ENCODE results near the gene LHPP. TPM values are rescaled to one million over a fixed set of nuclear protein-coding genes. Genes with fewer than 3 reads are reported as not detected.

LHPP gene
- polyA plus RNA-seq, 6 donors from 2014 or later = 30.5 to 89.2 (median 55.6) TPM

DNA sequence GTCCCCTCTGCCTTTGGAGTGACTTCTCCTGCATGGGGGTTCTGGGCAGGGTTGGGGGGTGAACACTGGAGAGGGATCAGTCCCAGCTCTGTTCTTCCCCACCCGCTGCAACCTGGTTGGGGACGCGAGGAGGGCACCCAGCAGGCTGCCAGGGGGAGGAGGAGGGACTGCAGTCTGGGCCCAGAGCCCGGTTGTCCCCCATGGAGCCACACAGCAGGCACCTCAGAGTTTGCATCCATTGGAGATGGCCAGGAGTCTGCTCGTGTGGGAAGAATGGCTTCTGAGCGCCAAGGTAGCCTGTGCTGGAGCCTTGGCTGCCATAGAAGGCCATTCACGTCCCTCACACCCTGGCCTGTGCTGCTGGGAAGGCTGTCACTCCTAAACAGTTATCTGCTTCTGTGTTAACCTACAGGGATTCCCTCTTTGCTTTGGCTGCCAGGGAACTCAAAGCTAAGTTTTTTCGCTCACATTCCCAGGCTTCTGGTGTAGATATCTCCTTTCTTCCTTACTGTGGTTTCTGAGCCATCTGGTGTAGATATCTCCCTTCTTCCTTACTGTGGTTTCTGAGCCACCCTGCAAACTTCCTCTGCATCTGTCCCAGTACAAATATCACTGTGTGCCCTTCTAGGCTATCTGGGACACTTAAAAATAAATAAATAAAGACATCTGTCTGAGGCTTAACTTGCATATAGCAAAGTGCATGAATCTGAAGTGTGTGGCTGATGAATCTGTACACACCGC is 133.7 kb downstream of the LHPP start:
- no peaks in the 10 kb centered on the region for H3K27me3 Mint-ChIP-seq
- H3K27ac Mint-ChIP-seq = peak overlapping the region in 5 of 6 donors; percentile 36 to 99 (median 69)
- ATAC-seq (ENCODE audit: low read depth in 2 of 2) (no peak), DNase-seq (no peak)
- peaks cover 0 to 11% (median 5%) of the 10 kb centered on the region in 7 donors for H3K9me3 Mint-ChIP-seq
- peaks cover 4 to 17% of the 10 kb centered on the region in 2 donors for H3K36me3 Mint-ChIP-seq
- peak overlapping the region in 4 of 8 donors; percentile 8 to 61 (median 28) for H3K4me3 Mint-ChIP-seq
- H3K4me1 Mint-ChIP-seq = peaks cover 70 to 90% (median 87%) of the 10 kb centered on the region in 3 donors

GRCh38 chr10:124596116-124596785 is 134.6 kb downstream of the LHPP start:
- no peak for DNase-seq
- H3K4me1 Mint-ChIP-seq = peaks cover 73 to 94% (median 90%) of the 10 kb centered on the region in 3 donors
- peaks cover 0 to 11% (median 5%) of the 10 kb centered on the region in 7 donors for H3K9me3 Mint-ChIP-seq
- no peak for ATAC-seq (ENCODE audit: low read depth in 2 of 2)
- peaks cover 4 to 17% of the 10 kb centered on the region in 2 donors for H3K36me3 Mint-ChIP-seq
- peak overlapping the region in 6 of 8 donors; percentile 27 to 90 (median 42) for H3K4me3 Mint-ChIP-seq
- H3K27me3 Mint-ChIP-seq = no peaks in the 10 kb centered on the region
- H3K27ac Mint-ChIP-seq = peak overlapping the region in 5 of 6 donors; percentile 70 to 99 (median 91)

GRCh38 chr10:124596962-124597845 is 135.6 kb downstream of the LHPP start:
- peak overlapping the region; percentile 52 to 100 (median 92) for H3K27ac Mint-ChIP-seq
- H3K4me3 Mint-ChIP-seq = peak overlapping the region; percentile 12 to 90 (median 68)
- ATAC-seq (ENCODE audit: low read depth in 2 of 2) (no peak), DNase-seq (no peak)
- H3K4me1 Mint-ChIP-seq = peaks cover 71 to 95% (median 92%) of the 10 kb centered on the region in 3 donors
- H3K9me3 Mint-ChIP-seq = peaks cover 0 to 11% (median 2%) of the 10 kb centered on the region in 7 donors
- no peaks in the 10 kb centered on the region for H3K27me3 Mint-ChIP-seq
- peaks cover 0 to 17% of the 10 kb centered on the region in 2 donors for H3K36me3 Mint-ChIP-seq

DNA sequence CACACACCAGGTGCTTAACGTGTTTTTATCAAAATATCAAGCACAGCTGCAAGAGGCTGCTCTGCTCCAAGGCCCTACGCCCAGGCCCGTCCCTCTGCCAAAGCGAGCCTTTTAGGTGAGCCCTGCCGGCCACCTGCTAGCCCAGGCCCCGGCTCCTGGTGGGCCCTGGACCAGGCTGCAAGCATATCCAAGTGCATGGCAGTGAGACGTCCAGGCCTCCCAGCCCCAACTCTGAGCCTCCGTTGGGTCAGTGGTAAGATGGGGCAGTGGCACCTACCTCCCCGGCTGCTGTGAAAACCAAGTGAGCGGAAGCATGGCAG is 136.2 kb downstream of the LHPP start:
- Mint-ChIP-seq H3K4me1 (peaks cover 68 to 97% (median 91%) of the 10 kb centered on the region in 3 donors), H3K27ac (peak overlapping the region in 5 of 6 donors; percentile 91 to 100 (median 96))

DNA sequence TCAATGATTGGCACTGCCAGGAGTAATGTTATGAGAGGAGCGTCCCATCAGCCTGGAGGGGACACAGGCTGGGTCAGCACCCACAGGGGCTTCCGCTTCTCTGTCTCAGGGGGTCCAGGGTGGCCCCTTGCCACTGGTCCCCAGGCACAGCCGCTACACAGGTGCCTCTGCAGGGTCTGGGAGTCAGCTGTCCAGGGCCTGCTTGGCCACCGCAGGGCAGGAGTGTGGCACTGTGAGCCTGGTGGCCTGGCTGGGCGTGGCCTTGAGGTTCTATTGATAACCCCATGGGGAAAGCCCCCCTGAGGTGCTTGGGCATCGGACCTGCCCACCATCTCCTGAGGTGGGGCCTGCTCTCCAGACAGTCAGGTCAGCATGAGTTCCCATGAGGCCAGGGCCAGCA is 136.6 kb downstream of the LHPP start:
- H3K9me3 Mint-ChIP-seq = peaks cover 0 to 11% (median 2%) of the 10 kb centered on the region in 7 donors
- ATAC-seq (ENCODE audit: low read depth in 2 of 2) (no peak), DNase-seq (no peak)
- H3K27me3 Mint-ChIP-seq = no peaks in the 10 kb centered on the region
- peaks cover 68 to 95% (median 91%) of the 10 kb centered on the region in 3 donors for H3K4me1 Mint-ChIP-seq
- peak overlapping the region in 6 of 8 donors; percentile 12 to 90 (median 72) for H3K4me3 Mint-ChIP-seq
- H3K27ac Mint-ChIP-seq = peak overlapping the region; percentile 91 to 100 (median 96)
- H3K36me3 Mint-ChIP-seq = peaks cover 0 to 17% of the 10 kb centered on the region in 2 donors

More for the DNA sequence above, 136.2 kb downstream of the LHPP start:
- Mint-ChIP-seq H3K36me3 (peaks cover 0 to 17% of the 10 kb centered on the region in 2 donors), H3K9me3 (peaks cover 0 to 11% (median 2%) of the 10 kb centered on the region in 7 donors), H3K4me3 (peak overlapping the region in 7 of 8 donors; percentile 12 to 90 (median 70)), H3K27me3 (no peaks in the 10 kb centered on the region)
- DNase-seq = no peak
- no peak for ATAC-seq (ENCODE audit: low read depth in 2 of 2)

GRCh38 chr10:124598773-124599587 is 137.4 kb downstream of the LHPP start:
- peaks cover 0 to 11% (median 2%) of the 10 kb centered on the region in 7 donors for H3K9me3 Mint-ChIP-seq
- ATAC-seq (ENCODE audit: low read depth in 2 of 2) (no peak), DNase-seq (no peak)
- peak overlapping the region; percentile 97 to 100 (median 100) for H3K27ac Mint-ChIP-seq
- peaks cover 0 to 17% of the 10 kb centered on the region in 2 donors for H3K36me3 Mint-ChIP-seq
- peaks cover 68 to 94% (median 94%) of the 10 kb centered on the region in 3 donors for H3K4me1 Mint-ChIP-seq
- H3K4me3 Mint-ChIP-seq = peak overlapping the region; percentile 53 to 90 (median 71)
- H3K27me3 Mint-ChIP-seq = no peaks in the 10 kb centered on the region

DNA sequence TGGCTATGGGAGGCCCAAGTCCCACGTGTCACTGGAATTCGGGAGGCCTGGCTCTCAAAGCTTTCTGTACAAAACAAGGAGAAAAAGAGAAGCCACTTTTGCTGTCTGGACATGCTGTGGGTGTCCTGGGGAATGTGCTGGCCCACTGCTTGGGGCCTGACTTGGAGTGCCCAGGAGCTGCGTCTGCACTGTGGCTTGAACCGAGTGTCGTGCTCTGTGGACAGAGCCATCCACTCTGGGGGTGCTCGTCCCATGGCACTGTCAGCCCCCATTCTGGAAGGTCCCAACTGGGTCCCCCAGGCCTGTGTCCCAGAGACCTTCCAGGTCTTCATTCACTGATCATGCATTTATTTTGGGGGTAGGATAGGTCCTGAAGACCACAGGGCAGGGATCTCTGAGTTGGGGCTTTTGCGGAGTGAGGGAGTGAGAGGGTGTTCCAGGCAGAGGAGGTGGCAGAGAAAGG is 138.0 kb downstream of the LHPP start:
- peaks cover 0 to 11% (median 2%) of the 10 kb centered on the region in 7 donors for H3K9me3 Mint-ChIP-seq
- peaks cover 0 to 17% of the 10 kb centered on the region in 2 donors for H3K36me3 Mint-ChIP-seq
- no peaks in the 10 kb centered on the region for H3K27me3 Mint-ChIP-seq
- peaks cover 73 to 95% (median 94%) of the 10 kb centered on the region in 3 donors for H3K4me1 Mint-ChIP-seq
- DNase-seq (no peak), ATAC-seq (ENCODE audit: low read depth in 2 of 2) (no peak)
- H3K4me3 Mint-ChIP-seq = peak overlapping the region in 7 of 8 donors; percentile 67 to 90 (median 77)
- H3K27ac Mint-ChIP-seq = peak overlapping the region; percentile 99 to 100 (median 100)

DNA sequence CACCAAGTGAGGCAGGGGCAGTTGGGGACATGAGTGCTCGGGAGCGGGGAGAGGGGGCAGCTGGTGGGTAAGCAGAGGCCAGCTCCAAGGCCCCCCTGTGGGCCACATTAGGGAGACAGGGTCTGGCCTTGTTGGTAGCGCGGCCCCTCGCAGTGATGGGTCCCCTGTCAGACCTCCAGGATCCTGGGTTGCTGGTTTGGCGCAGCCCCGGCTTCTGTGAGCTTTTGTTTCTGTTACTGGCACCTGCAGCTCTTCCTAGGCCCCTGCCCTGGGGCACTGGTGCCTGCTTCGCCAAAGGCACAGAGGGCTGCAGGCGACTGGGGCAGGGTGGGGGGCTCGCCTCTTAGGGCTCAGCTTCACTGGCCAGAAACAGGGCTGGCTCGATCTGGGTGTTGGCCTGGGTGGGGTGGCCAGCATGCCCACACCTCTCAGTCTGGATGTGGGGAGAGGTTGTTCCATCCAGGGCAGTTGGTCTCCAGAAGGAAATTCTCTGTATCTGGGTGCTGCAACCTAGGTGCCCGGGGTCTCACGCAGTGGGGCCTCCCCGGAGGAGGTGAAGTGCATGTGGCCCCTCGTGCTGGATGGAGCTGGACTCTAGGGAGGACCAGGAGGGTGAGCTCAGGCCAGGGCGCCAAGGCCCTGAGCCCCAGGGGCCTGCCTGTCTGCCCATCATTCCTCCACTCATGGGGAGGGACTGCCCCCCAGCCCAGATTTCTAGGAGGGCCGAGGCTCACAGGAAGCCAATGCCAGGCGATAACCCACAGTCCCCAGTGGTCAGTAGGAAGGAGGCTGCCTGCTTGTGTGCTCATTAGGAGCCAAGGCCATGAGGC is 138.6 kb downstream of the LHPP start:
- H3K27me3 Mint-ChIP-seq = no peaks in the 10 kb centered on the region
- peak overlapping the region; percentile 73 to 90 (median 84) for H3K4me3 Mint-ChIP-seq
- H3K9me3 Mint-ChIP-seq = peaks cover 0 to 11% (median 2%) of the 10 kb centered on the region in 7 donors
- DNase-seq (no peak), ATAC-seq (ENCODE audit: low read depth in 2 of 2) (no peak)
- peaks cover 74 to 95% (median 94%) of the 10 kb centered on the region in 3 donors for H3K4me1 Mint-ChIP-seq
- peak overlapping the region; percentile 99 to 100 (median 100) for H3K27ac Mint-ChIP-seq
- peaks cover 0 to 14% of the 10 kb centered on the region in 2 donors for H3K36me3 Mint-ChIP-seq

- DNase-seq = no peak
- Mint-ChIP-seq H3K4me3 (peak overlapping the region; percentile 49 to 90 (median 84)), H3K36me3 (peaks cover 0 to 8% of the 10 kb centered on the region in 2 donors), H3K27me3 (no peaks in the 10 kb centered on the region), H3K4me1 (peaks cover 70 to 95% (median 94%) of the 10 kb centered on the region in 3 donors), H3K9me3 (peaks cover 0 to 6% (median 0%) of the 10 kb centered on the region in 7 donors), H3K27ac (peak overlapping the region; percentile 99 to 100 (median 100))
- ATAC-seq (ENCODE audit: low read depth in 2 of 2) = peak; percentile 30 to 32
These were observed 139.4 kb downstream of the LHPP start for GRCh38 chr10:124601016-124601415.

- Mint-ChIP-seq H3K9me3 (peaks cover 0 to 6% (median 0%) of the 10 kb centered on the region in 7 donors), H3K4me1 (peaks cover 67 to 93% (median 91%) of the 10 kb centered on the region in 3 donors), H3K4me3 (peak overlapping the region; percentile 17 to 90 (median 84)), H3K27ac (peak overlapping the region; percentile 99 to 100 (median 100)), H3K27me3 (no peaks in the 10 kb centered on the region), H3K36me3 (peaks cover 0 to 8% of the 10 kb centered on the region in 2 donors)
- ATAC-seq (ENCODE audit: low read depth in 2 of 2) = peak; percentile 87 to 89
- peak; percentile 96 for DNase-seq
These were observed 140.0 kb downstream of the LHPP start for GRCh38 chr10:124601431-124602120.

DNA sequence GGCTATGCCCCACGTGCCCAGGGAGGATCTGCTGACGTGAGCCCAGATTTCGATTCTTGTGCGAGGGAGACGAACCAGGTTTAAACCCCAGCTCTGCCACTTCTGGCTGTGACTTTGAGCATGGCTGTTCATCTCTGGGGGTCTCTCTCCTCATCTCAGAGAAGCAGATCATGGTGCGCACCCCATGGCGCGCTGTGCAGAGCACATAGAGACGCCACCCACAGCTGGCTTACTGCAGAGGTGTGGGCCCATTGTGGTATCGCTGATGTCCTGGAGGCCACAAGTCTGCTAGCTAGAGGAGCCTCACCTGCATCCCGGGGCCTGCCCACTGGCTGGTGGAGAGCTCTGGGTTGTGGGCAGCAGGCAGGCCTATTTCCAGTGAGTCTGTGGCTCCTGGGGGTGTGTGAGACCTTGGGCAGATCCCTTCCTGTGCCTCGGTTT is 140.5 kb downstream of the LHPP start:
- Mint-ChIP-seq H3K9me3 (peaks cover 0 to 6% (median 0%) of the 10 kb centered on the region in 7 donors), H3K27ac (peak overlapping the region; percentile 99 to 100 (median 100)), H3K4me3 (peak overlapping the region; percentile 5 to 90 (median 84)), H3K4me1 (peaks cover 67 to 93% (median 90%) of the 10 kb centered on the region in 3 donors), H3K27me3 (no peaks in the 10 kb centered on the region), H3K36me3 (peaks cover 0 to 8% of the 10 kb centered on the region in 2 donors)
- ATAC-seq (ENCODE audit: low read depth in 2 of 2) (peak; percentile 4 to 7), DNase-seq (no peak)
